SU-DHL-6 (cell line): ENCODE data around the gene TMEM86B.

Experiments used
- H2AFZ ChIP-seq: fragments of 200-600 bp; sonication (generic); 2 replicates; pipeline ENCODE4 v1.6.1; 2014; ENCODE audit warnings: low read depth, mild to moderate bottlenecking, moderate library complexity, mixed read lengths, antibody characterized with exemption, low read length; ENCODE audit not compliant: severe bottlenecking
- H3F3A ChIP-seq: fragments of 200-600 bp; shearing (Covaris generic); 2 replicates; pipeline ENCODE4 v1.6.0; 2016; ENCODE audit warnings: antibody characterized with exemption, mild to moderate bottlenecking; ENCODE audit not compliant: insufficient read depth
- H3K27ac ChIP-seq: fragments of 200-600 bp; sonication (generic); 2 replicates; pipeline ENCODE4 v1.5.1; 2016; ENCODE audit warnings: low read depth, mild to moderate bottlenecking, low read length, moderate library complexity, mixed read lengths
- H3K27me3 ChIP-seq: fragments of 200-600 bp; sonication (generic), shearing (Covaris generic); 2 replicates; pipeline ENCODE4 v1.6.0; 2014; ENCODE audit warnings: mild to moderate bottlenecking, low read length
- H3K36me3 ChIP-seq: fragments of 200-600 bp; sonication (generic); 2 replicates; pipeline ENCODE4 v1.6.1; 2014; ENCODE audit warnings: mild to moderate bottlenecking, low read length, mixed read lengths
- H3K4me2 ChIP-seq: fragments of 300-600, 200-600 bp; shearing (Covaris generic), sonication (generic); 2 replicates; pipeline ENCODE4 v1.6.0; 2014; ENCODE audit warnings: low read length, low read depth, mild to moderate bottlenecking; ENCODE audit not compliant: poor library complexity, severe bottlenecking
- H3K4me3 ChIP-seq: fragments of 200-600 bp; sonication (generic); 2 replicates; pipeline ENCODE4 v1.5.1; 2014; ENCODE audit warnings: antibody characterized with exemption, low read length, mild to moderate bottlenecking, mixed read lengths; ENCODE audit not compliant: insufficient read depth, poor library complexity, severe bottlenecking
- H3K79me2 ChIP-seq: fragments of 200-600 bp; sonication (generic); 2 replicates; pipeline ENCODE4 v1.6.1; 2014; ENCODE audit warnings: mild to moderate bottlenecking, low read length, moderate library complexity; ENCODE audit not compliant: insufficient read depth
- H3K9ac ChIP-seq: fragments of 200-600 bp; sonication (generic); 2 replicates; pipeline ENCODE4 v1.7.0; 2014; ENCODE audit warnings: mild to moderate bottlenecking, low read length
- H3K9me2 ChIP-seq: fragments of 200-600 bp; sonication (generic); replicated peaks from 2 replicates; pipeline ENCODE4 v1.6.1; 2014; ENCODE audit warnings: low read length; ENCODE audit not compliant: insufficient read depth
- H3K9me3 ChIP-seq: fragments of 200-600 bp; sonication (generic); 2 replicates; pipeline ENCODE4 v1.6.1; 2014; ENCODE audit warnings: low read length, mixed read lengths; ENCODE audit not compliant: insufficient read depth
- H4K20me1 ChIP-seq: fragments of 200-600 bp; sonication (generic); 2 replicates; pipeline ENCODE4 v1.6.1; 2014; ENCODE audit warnings: low read depth, mild to moderate bottlenecking, antibody characterized with exemption, low read length, moderate library complexity, mixed read lengths
- CTCF ChIP-seq: fragments of 200-600 bp; sonication (generic); IDR thresholded peaks from one replicate; pipeline ENCODE4 v1.5.1; 2017; ENCODE audit warnings: antibody characterized with exemption, mild to moderate bottlenecking, low read length, moderate library complexity; ENCODE audit not compliant: insufficient read depth, poor library complexity, severe bottlenecking
- EZH2phosphoT487 ChIP-seq: fragments of 200-600 bp; sonication (generic), shearing (Covaris generic); conservative IDR thresholded peaks from 2 replicates; pipeline ENCODE4 v1.6.1; 2018; ENCODE audit warnings: mild to moderate bottlenecking, antibody characterized with exemption, low read length, moderate library complexity, mixed read lengths

The TMEM86B gene

DNA sequence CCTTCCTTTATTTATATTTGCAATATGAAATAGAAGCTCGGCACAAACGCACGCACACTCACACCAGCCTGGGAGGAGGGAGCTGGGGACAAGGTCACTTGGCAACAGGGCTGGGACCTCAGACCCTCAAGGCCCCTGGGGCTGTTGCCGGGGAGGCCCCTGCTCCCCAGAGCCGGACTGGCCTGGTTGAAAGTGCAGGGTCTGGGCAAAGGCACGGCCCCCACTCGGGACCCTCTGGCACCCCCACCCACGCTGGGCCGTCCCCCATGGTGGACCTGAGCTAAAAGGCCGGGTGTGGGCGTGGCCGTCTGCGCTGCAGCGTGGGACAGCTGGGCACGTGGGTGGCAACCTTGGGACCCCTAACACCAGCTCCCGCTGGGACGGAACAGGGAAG is 1.2 kb upstream of the TMEM86B start:
- Histone ChIP-seq H3K4me3 (no peak overlapping the region), H3K27me3 (no peaks in the 10 kb centered on the region), H3K4me2 (no peak overlapping the region), H3F3A (no peaks in the 10 kb centered on the region), H3K9me2 (no peaks in the 10 kb centered on the region), H3K27ac (no peak overlapping the region), H3K36me3 (peaks cover 6% of the 10 kb centered on the region; the same call in 1 of the 2 replicates), H3K79me2 (no peaks in the 10 kb centered on the region; the same call in 1 of the 2 replicates), H2AFZ (no peak overlapping the region), H4K20me1 (no peaks in the 10 kb centered on the region; the same call in 1 of the 2 replicates), H3K9ac (no peak overlapping the region), H3K9me3 (no peaks in the 10 kb centered on the region)
- TF ChIP-seq EZH2phosphoT487 (no peak), CTCF (no peak)

GRCh38 chr19:55229145-55229788 is 704 bp upstream of the TMEM86B start:
- TF ChIP-seq EZH2phosphoT487 (no peak), CTCF (no peak)
- Histone ChIP-seq H3K36me3 (peaks cover 6% of the 10 kb centered on the region; the same call in 1 of the 2 replicates), H3K27ac (no peak overlapping the region), H3K27me3 (no peaks in the 10 kb centered on the region), H3F3A (no peaks in the 10 kb centered on the region), H4K20me1 (no peaks in the 10 kb centered on the region; the same call in 1 of the 2 replicates), H3K4me2 (no peak overlapping the region), H3K4me3 (no peak overlapping the region), H3K9me3 (no peaks in the 10 kb centered on the region), H3K9me2 (no peaks in the 10 kb centered on the region), H3K9ac (no peak overlapping the region), H2AFZ (no peak overlapping the region), H3K79me2 (no peaks in the 10 kb centered on the region; the same call in 1 of the 2 replicates)

- H3K36me3 ChIP-seq, result peaks cover 1% of the 10 kb centered on the region; the same call in 1 of the 2 replicates
- H3K27ac ChIP-seq, result no peak overlapping the region
- no peaks in the 10 kb centered on the region; the same call in 1 of the 2 replicates for H4K20me1 ChIP-seq
Measured at GRCh38 chr19:55228015-55228391, 560 bp downstream of the TMEM86B start.

More at GRCh38 chr19:55228015-55228391, 560 bp downstream of the TMEM86B start:
- no peak for TF ChIP-seq CTCF
- TF ChIP-seq EZH2phosphoT487, result no peak
- H3K79me2 ChIP-seq, result no peaks in the 10 kb centered on the region; the same call in 1 of the 2 replicates
- no peak overlapping the region for H3K9ac ChIP-seq
- H3K4me3 ChIP-seq, result no peak overlapping the region
- no peaks in the 10 kb centered on the region for H3K9me2 ChIP-seq
- H3F3A ChIP-seq, result no peaks in the 10 kb centered on the region
- H2AFZ ChIP-seq, result no peak overlapping the region
- H3K27me3 ChIP-seq, result no peaks in the 10 kb centered on the region
- no peaks in the 10 kb centered on the region for H3K9me3 ChIP-seq
- no peak overlapping the region for H3K4me2 ChIP-seq
